GM18499 (cell line): Measurements from ENCODE around the gene CNKSR3.

Experiments used
- ATAC-seq: cut with Tn5 transposase; IDR thresholded peaks from one replicate; pipeline ENCODE4 v1.9.1; 2021; ENCODE audit warnings: moderate number of reproducible peaks; ENCODE audit not compliant: insufficient read depth, unreplicated experiment

CNKSR3 gene

DNA sequence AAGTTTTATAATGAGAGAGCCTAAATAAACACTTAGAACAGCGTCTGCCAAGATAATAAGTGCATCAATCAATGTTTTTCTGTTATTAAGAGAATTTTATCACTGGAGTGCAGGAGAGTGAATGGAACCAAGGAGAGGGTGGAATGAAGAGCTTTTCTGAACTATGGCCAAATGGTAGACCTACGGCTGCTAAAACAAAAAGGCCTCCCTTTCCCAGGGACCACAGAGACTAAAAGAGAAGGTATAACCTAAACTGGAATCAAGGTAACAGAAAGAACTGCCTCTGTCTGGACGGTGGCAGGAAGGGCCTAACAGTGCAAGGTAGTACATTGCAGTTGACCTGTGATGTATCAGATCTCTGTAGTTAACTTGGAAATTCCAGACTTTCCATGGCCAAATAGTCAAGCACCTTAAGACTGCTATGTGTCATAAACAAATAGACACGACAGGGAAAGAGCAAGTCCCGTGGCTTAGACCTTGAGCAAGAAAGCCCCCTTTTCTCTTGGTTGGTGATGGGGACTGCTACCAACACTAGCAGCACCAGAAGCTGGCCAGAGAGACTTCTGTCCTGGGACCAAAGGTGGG is 5.5 kb downstream of the CNKSR3 start:
- ATAC-seq: no peak

DNA sequence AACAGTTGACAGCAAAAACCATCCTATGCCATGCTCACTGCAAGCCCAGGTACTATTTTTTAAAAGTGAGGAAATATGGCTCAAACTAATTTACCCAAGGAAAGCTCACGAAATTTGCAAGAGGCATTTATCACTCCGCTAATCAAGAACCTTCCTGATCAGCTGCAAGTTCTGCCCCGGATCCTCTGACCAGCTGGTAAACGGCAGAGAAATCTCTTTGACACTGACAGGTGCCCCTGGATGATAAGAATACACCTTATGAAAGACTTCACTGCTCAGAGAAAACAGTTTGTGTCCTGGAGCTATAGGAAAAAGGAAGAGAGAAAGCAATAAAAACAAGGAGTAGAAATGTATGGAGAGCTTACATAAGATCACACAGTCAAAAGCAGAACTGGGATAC is 6.4 kb downstream of the CNKSR3 start:
- no peak for ATAC-seq

DNA sequence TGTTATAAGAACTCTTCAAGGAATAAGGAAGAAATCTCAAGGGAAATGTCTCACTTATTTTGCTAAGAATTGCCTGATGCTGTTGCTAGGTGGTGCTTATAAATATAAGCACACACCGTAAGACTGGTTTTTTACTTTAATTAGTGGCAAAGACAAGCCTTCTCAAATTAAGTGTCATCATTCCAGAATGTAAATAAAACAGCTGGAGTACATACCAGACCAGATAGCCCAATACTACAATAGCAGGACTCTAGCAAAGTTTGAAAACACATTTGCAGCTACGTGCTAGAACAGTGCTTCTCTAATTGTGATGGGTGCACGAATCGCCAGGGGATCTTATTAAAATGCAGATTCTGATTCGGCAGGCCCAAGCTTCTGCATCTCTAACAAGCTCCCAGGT is 6.8 kb downstream of the CNKSR3 start:
- no peak for ATAC-seq

- ATAC-seq: no peak
Measured at GRCh38 chr6:154502553-154502952, 7.9 kb downstream of the CNKSR3 start.

DNA sequence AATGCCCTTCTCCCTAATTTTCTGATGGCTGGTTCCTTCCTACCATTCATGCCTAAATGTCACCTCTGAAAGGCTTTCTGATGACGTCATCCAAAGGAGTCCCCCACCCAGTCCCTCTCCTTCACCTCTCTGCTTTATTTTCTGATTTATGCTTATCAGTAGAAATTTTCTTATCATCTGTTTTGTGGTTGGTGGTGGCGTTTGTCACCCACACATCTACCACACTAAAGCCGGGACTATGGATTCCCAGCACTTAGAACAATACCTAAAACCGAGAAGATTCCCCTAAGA is 9.0 kb downstream of the CNKSR3 start:
- no peak for ATAC-seq

- no peak for ATAC-seq
Measured at GRCh38 chr6:154500769-154501577, 9.5 kb downstream of the CNKSR3 start.

DNA sequence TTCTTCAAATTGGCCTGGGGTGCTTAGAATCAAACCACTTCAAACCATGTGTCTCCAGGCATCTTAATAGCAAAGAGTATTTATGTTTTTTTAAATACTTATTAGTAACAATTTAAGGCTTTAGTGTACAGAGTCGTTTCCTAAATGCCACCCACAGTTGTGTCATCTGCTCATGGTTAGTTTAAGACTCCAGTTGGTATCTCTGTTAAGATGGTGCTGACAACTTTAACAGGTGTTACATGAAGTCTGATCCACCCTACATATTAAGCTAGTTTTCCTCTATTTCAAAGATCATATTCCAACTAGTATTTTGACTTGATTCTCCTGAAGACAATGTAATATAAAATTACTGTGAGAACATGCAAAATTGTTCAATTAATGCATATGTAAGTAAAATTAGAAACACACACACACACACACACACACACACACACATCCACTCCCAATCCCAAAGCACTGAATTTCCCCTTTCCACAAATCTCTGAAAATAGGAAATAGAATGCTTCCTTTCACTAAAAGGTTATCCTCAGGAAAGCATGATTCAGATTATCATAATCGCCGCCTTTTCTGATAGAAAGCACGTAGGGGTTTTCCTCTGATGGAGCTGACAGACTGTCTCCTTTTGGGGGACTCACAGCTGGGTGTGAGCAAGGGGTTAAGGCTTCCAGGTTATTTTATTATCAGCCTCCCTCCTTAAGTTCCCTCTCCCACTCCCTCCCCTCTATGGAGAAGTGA is 10.5 kb downstream of the CNKSR3 start:
- ATAC-seq: no peak

DNA sequence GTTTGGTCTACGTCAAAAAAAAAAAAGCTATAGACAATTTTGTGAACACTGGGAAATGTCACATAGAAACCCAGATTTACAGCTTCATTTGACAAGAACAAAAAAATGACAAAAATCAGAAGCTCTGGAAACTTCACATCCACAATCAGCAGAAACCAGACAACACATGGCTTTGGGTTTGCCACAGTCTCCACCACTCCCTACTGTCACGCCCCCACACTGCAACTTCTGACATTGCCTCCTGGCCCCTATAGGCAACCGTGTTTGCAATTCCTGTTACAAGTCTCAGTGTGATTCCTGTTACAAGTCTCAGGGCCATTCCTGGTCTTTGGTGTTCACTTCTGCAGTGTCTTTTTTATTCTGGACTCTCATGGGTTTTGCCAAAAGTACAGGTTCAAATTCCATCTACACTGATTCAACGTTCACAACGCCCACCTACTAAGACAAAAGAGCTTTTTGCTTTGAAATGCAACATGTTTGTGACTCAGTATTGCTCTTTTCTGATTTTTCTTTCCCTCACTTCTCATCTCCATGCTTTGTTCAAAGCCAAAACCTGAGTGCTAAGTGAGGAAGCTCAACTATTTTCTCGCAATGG is 12.0 kb downstream of the CNKSR3 start:
- no peak for ATAC-seq

DNA sequence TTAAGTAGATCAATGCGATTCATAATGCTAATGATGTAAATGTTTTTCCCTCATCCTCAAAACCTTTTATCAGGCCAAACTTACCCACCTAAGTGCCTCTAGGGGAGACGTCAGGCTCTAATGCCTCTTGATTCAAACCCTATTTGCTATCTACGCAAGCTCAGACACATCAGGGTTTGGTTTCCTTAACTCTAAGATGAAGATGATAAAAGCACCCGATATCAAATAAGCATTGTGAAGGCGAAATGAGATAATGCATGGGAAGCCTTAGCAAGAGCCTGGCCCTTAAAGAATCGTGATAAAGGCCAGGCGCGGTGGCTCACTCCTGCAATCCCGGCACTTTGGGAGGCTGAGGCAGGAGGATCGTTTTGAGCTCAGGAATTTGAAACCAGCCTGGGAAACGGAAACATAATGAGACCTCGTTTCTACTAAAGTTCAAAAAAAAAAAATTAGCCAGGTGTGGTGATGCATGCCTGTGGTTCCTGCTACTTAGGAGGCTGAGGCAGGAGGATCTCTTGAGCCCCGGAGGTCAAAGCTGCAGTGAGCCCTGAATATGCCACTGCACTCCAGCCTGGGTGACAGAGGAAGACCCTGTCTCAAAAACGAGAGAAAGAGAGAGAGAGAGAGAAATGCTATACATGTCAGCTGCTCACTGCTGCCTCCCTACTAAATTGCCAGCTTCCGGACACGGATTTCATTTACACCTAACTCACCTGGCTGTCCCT is 13.5 kb downstream of the CNKSR3 start:
- ATAC-seq: no peak

DNA sequence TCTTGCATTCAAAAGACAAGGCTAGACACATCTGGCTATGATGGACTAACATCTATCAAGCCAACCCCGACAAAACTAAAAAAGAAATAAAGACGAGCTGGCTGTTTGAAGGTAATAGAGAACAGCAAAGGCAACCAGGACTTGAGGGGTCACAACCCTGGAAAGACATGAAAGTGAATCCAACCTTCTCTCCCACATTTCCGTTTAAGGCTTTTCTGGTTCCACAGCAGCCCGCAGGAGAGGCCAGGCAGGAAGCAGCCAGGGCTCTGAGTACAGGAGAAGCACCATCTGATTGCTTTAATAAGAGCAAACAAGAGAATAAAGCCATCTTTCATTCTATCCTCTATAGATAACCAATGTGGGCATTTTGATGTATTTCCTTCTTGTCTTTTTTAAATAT is 14.3 kb downstream of the CNKSR3 start:
- no peak for ATAC-seq

GRCh38 chr6:154494592-154495311 is 15.7 kb downstream of the CNKSR3 start:
- ATAC-seq: no peak

DNA sequence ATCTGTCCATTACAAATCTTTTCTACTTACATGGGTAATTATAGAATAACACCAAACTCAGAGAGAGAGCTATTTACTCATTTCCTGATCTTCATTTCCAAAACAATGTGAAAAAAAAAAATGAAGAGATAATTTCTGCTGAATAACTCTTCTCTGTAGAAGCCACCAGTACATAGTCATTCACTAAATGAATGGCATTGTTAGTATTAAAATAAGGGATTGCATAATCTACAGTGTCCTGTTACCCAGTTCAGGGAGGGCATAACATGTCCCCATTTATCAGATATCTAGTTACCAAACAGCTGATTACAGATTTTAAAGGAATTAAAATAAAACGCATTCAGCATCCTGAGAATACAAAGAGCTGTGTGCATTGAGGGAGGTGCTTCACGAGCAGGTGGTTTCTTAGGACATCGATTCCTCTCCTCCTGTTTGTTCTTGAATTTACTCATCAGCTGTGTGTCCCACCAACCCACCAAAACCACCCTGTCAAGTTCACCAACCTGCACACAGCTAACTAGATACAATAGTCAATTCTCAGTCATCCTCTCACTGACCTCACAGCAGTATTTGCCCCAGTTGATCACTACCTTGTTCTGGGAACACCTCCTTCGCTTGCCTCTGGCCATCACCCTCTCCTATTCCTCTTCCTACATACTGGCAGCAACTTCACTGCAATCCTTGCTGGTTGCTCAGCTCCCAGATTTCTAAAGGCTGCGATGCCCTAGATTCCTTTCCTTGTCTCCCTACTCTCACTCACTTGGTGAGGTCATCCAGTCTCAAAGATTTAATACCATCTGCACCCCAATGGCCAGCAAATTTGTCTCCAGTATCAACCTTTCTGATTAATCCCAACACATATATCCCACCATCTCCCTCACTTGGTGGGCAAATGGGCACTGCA is 18.7 kb downstream of the CNKSR3 start:
- no peak for ATAC-seq

DNA sequence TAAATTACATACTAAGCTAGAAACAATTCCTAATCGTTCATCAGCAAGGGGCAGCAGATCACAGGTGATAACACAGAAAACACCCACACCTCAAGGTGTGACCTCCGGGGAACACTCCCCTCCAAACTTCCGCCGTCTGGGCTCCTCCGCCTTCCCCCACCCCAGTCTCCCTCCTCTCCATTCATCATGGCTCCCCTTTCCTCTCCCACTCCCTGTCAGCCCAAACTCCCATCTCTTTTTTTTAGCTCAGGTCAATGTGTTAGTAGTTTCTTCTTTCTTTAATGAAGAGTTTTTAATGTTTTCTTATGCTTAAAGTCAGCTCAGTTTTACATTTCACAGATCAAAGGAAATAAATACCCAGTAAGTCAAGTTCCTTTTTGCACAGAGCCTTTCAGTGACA is 20.7 kb downstream of the CNKSR3 start:
- ATAC-seq: no peak

- ATAC-seq: no peak
Measured at GRCh38 chr6:154488802-154489437, 21.6 kb downstream of the CNKSR3 start.

DNA sequence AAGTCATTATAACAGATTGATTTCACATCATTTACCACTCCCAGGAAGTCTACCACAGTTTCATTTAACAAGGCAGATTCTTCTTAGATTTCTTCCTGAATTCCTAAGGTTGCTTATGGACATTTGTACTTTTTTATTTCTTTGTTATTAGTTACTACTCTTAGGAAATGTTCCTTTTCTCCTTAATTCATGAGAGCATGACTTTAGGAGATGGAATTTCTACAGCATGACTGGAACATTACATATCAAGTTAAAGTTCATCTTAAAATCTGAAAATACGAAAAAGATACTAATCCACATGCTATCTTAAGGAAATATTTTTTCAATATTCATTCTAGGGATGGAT is 22.3 kb downstream of the CNKSR3 start:
- ATAC-seq: no peak

DNA sequence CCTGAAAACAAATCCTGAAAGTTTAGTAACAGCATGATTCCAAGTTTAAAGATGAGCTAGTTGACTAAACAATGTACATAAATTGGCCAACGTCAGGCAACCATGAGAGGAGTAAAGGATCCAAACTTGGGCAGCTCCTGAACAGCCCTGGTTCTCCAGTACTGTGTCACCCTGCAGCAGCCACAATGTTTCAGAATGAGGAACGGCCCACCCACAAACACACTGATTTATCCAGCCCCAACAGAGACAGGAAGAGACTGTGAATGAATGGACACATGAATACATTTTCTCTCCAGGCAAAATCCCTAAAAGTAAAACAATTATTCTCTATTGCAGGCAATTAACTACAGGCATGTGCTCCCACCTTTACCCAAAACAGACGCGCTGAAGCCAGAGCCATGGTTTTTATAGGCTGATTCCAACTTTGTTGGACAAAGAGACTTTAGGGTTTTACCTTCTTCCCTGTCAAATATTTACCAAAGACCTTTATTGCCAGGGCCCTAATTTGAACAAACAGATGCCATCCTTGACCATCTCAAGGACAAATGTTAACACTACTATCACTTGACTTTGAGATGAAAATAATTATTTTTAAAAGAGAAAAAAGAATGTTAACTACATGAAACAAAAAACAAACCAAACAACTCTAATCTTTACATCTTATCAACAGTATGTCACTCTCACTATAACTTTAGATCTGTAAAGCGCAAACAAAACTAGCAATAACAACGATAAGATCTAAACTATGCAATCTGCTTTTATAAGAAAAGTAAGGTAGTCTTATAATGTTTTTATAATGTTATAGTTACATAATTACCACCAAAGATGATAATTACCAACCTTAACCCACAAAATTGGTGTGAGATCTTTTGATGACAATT is 22.9 kb downstream of the CNKSR3 start:
- ATAC-seq: no peak

DNA sequence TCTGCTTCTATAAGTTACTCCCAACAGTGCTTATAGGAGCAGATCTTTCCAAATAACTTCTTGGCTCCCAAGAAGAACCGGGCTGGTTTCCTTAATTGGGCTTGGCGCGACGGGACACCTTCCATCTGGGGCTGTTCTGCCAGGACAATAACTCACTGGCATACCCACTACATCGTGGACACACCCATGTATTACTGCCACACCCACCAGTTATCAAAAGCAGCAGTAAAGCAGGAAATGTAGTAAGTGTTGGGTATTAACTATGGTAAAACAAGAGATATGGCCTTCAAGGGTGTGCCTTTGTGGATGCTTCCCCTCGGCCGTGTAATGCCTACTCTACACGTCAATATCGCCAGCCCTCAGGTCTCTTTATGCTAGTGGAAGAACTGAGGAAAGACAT is 24.7 kb downstream of the CNKSR3 start:
- ATAC-seq: no peak

- ATAC-seq: no peak
Measured at GRCh38 chr6:154484942-154485341, 25.5 kb downstream of the CNKSR3 start.
